Stimulated activated CD4-positive, alpha-beta T cell treated with anti-CD3 and anti-CD28 coated beads, Interleukin-15, amount 100 ng/mL, for 24 hours (primary cell): ENCODE measurements around the gene DTX3L.

Experiments
- DNase-seq: peaks from one replicate; pipeline ENCODE4 v3.0.0-alpha.2; 2020

DTX3L gene

GRCh38 chr3:122608916-122609315 lies 44.8 kb downstream of the DTX3L start:
- DNase-seq, result no peak

- DNase-seq, result peak; percentile 27
These were observed 45.8 kb downstream of the DTX3L start for GRCh38 chr3:122609798-122610559.

DNA sequence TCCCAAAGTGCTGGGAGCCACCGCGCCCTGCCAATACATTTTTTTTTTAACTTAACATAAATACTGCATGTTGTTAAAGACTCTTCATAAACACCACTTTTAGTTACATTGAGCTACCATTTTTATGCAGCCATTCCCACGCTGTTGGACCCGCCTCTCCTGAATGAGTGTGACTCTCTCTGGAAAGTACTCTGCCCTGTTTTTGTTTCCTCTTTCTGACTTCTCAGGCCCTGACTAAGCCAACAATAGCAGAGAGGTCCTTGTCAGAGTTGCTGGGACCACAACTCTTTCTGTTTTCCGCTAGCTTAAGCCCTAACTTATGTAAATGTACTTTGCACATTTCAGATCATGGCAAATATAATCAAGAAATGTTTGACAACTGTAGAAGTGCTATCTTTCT lies 48.6 kb downstream of the DTX3L start:
- no peak for DNase-seq

GRCh38 chr3:122615303-122615702 lies 51.2 kb downstream of the DTX3L start:
- DNase-seq, result no peak

- no peak for DNase-seq
These were observed 54.5 kb downstream of the DTX3L start for GRCh38 chr3:122618614-122619013.

DNA sequence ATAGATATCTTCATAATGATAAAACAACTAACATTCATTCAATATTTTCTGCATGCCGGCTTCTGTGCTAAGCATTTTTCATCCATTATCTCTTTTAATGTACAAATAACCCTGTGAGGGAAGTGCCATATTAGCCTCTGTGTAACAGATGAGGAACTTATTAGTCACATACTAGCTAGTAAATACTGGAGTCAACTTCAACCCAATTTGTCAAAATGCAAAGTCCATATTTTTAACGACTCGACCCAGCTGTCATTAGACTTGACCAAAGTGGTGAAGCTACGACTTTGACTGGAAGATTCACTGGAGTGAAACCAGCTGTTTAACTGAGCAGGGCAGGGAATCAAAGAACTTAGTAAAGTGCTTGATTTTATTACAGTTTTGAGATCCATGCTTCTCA lies 54.9 kb downstream of the DTX3L start:
- DNase-seq, result no peak

DNA sequence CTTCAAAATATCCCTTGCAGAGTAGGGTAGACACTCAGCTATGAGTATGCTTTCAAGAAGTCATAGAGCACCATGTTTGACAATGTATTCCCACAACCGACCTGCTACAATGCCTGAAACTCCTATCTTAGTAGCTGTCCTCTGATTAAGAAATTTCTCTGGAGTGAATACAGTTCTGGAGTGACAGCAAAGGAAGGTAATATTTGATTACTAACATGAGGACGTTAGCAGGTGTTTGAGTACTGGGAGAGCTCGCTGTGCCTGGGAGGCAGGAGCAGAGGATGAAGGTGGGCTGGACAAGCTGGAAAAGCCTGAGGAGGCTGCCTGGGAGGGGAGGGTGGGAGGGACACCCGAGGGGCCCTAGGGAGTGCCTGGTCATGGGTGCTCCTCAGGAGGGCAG lies 56.3 kb downstream of the DTX3L start:
- DNase-seq, result no peak

GRCh38 chr3:122621112-122621511 lies 57.0 kb downstream of the DTX3L start:
- no peak for DNase-seq

GRCh38 chr3:122623031-122623829 lies 59.1 kb downstream of the DTX3L start:
- DNase-seq, result no peak
